Liver (tissue), 9 donors: Measurements from ENCODE around the gene TSPEAR. TPM values are rescaled to one million over a fixed set of nuclear protein-coding genes. Genes with fewer than 3 reads are reported as not detected.

Source experiments
- DNase-seq: peaks from one replicate; pipeline ENCODE4 v3.0.0-alpha.2; 2017; ENCODE audit warnings: low spot score
- H3K27ac ChIP-seq, 2 donors: one replicate each; pipeline ENCODE4 v1.7.0; 2013; ENCODE audit warnings: inconsistent platforms in 2 of 2, low read length in 2 of 2, control low read depth in 1 of 2, low read depth in 1 of 2, mild to moderate bottlenecking in 1 of 2
- H3K27me3 ChIP-seq, 4 donors: one replicate each; pipeline versions ENCODE4 v1.6.1 to v1.7.0; 2013; ENCODE audit warnings: low read length in 3 of 4, inconsistent platforms in 1 of 4, mild to moderate bottlenecking in 1 of 4, moderate library complexity in 1 of 4; ENCODE audit not compliant: control insufficient read depth in 4 of 4, insufficient read depth in 4 of 4
- H3K36me3 ChIP-seq, 4 donors: one replicate each; pipeline versions ENCODE4 v1.6.1 to v1.7.0; 2013; ENCODE audit warnings: low read length in 3 of 4, mild to moderate bottlenecking in 3 of 4, low read depth in 1 of 4, moderate library complexity in 1 of 4; ENCODE audit not compliant: control insufficient read depth in 4 of 4, insufficient read depth in 3 of 4
- H3K4me1 ChIP-seq, 4 donors: one replicate each; pipeline versions ENCODE4 v1.6.1 to v1.7.0; 2013; ENCODE audit warnings: low read length in 3 of 4, mild to moderate bottlenecking in 3 of 4, moderate library complexity in 1 of 4; ENCODE audit not compliant: control insufficient read depth in 4 of 4, insufficient read depth in 4 of 4
- H3K4me3 ChIP-seq, 3 donors: one replicate each; pipeline versions ENCODE4 v1.6.1 to v1.7.0; 2013; ENCODE audit warnings: low read length in 3 of 3, control low read depth in 1 of 3, low read depth in 1 of 3, mild to moderate bottlenecking in 1 of 3
- H3K9ac ChIP-seq, 2 donors: one replicate each; pipeline ENCODE4 v1.7.0; 2013; ENCODE audit warnings: low read length in 2 of 2, mild to moderate bottlenecking in 2 of 2, moderate library complexity in 2 of 2, control low read depth in 1 of 2, low read depth in 1 of 2
- H3K9me3 ChIP-seq, 4 donors: one replicate each; pipeline versions ENCODE4 v1.6.1 to v1.7.0; 2013; ENCODE audit warnings: low read length in 3 of 4; ENCODE audit not compliant: control insufficient read depth in 4 of 4
- ATF3 ChIP-seq: IDR thresholded peaks from 2 replicates; pipeline ENCODE4 v1.6.1; 2016; ENCODE audit warnings: antibody characterized with exemption
- CTCF ChIP-seq: fragments of 150-350 bp; IDR thresholded peaks from 2 replicates; pipeline ENCODE4 v1.5.1; 2017; ENCODE audit warnings: improper control_type of control experiment, low read depth, low read length; ENCODE audit not compliant: missing input control
- FOXA1 ChIP-seq: IDR thresholded peaks from 2 replicates; pipeline ENCODE4 v1.6.1; 2016; ENCODE audit warnings: antibody characterized with exemption
- FOXA2 ChIP-seq: IDR thresholded peaks from 2 replicates; pipeline ENCODE4 v1.6.1; 2016; ENCODE audit warnings: antibody characterized with exemption
- HNF4G ChIP-seq: IDR thresholded peaks from 2 replicates; pipeline ENCODE4 v1.6.1; 2016; ENCODE audit warnings: antibody characterized with exemption
- MAX ChIP-seq: IDR thresholded peaks from 2 replicates; pipeline ENCODE4 v1.6.1; 2016; ENCODE audit warnings: antibody characterized with exemption
- NR2F2 ChIP-seq: IDR thresholded peaks from 2 replicates; pipeline ENCODE4 v1.6.1; 2016; ENCODE audit warnings: antibody characterized with exemption
- RAD21 ChIP-seq, 2 donors: IDR thresholded peaks; 2 replicates each; pipeline ENCODE4 v1.6.1; 2016; ENCODE audit warnings: antibody characterized with exemption in 2 of 2, mild to moderate bottlenecking in 2 of 2
- REST ChIP-seq: IDR thresholded peaks from 2 replicates; pipeline ENCODE4 v1.6.1; 2016; ENCODE audit warnings: antibody characterized with exemption, mild to moderate bottlenecking
- RXRA ChIP-seq, 2 donors: IDR thresholded peaks; 2 replicates each; pipeline ENCODE4 v1.6.1; 2017 to 2018; ENCODE audit warnings: antibody characterized with exemption in 2 of 2, mild to moderate bottlenecking in 1 of 2
- SP1 ChIP-seq: IDR thresholded peaks from 2 replicates; pipeline ENCODE4 v1.6.1; 2018; ENCODE audit warnings: antibody characterized with exemption, mild to moderate bottlenecking
- YY1 ChIP-seq: IDR thresholded peaks from 2 replicates; pipeline ENCODE4 v1.6.1; 2016; ENCODE audit warnings: antibody characterized with exemption, mild to moderate bottlenecking
- ZBTB33 ChIP-seq: IDR thresholded peaks from 2 replicates; pipeline ENCODE4 v1.6.1; 2016; ENCODE audit warnings: antibody characterized with exemption
- WGBS: extraction: QIAGEN DNeasy Blood & Tissue Kit; methylation state at CpG from one replicate; pipeline ENCODE4 v1.1.7; 2013; 5-methylcytosine and 5-hydroxymethylcytosine counted together
- polyA plus RNA-seq, 2 donors: library from polyadenylated mRNA; stranded (reverse) in 1 of 2; unstranded in 1 of 2; fragments of 200-250 nt in 1 of 2; fragments of >200 nt in 1 of 2; fragmentation: Nextera tagmentation in 1 of 2; extraction: Ambion mirVana in 1 of 2; gene quantifications; one replicate each; pipeline versions ENCODE4 v1.2.1 to v1.2.3, GENCODE V29; 2013 to 2015
- total RNA-seq, 2 donors: library from RNA; depleted of rRNA; stranded (reverse); fragments of >200 nt; gene quantifications; one replicate each; pipeline ENCODE4 v1.2.3, GENCODE V29; 2014
- donor health status: healthy.
- donor health status: healthy.
- donor health status: healthy.
- donor health status: healthy.
- donor health status: healthy.

Gene TSPEAR
- total and polyA plus RNA-seq, 4 donors: under 0.01 to 0.14 (median 0.01) TPM; not detected in 1

GRCh38 chr21:44454747-44455523 lies 256.4 kb downstream of the TSPEAR start, which contains the start of gene LRRC3:
TSS of gene LRRC3 (plus strand) at chr21:44455510. CDS start at chr21:44456645, 1,135 bp downstream.
- Histone ChIP-seq H3K4me1 (peaks cover 13 to 47% (median 30%) of the 10 kb centered on the region in 4 donors), H3K9ac (peak within 1 kb of the TSS; percentile 59 to 82), H3K27me3 (no peaks in the 10 kb centered on the region), H3K4me3 (peak within 1 kb of the TSS; percentile 41 to 91 (median 68)), H3K9me3 (no peaks in the 10 kb centered on the region), H3K36me3 (no peaks in the 10 kb centered on the region), H3K27ac (peak within 1 kb of the TSS; percentile 69 to 94)
- 9% methylated on average over 45 of the region's 45 CpGs for WGBS
- DNase-seq: peak; percentile 86
- TF ChIP-seq SP1 (peak; percentile 86), HNF4G (no peak)

- 94% methylated on average over 5 of the region's 5 CpGs for WGBS
- Histone ChIP-seq H3K4me1 (peaks cover 12 to 38% (median 24%) of the 10 kb centered on the region in 4 donors), H3K9me3 (no peaks in the 10 kb centered on the region), H3K27me3 (no peaks in the 10 kb centered on the region), H3K27ac (no peak overlapping the region), H3K4me3 (no peak overlapping the region), H3K36me3 (no peaks in the 10 kb centered on the region), H3K9ac (no peak overlapping the region)
- TF ChIP-seq MAX (no peak), FOXA1 (no peak), FOXA2 (no peak), ZBTB33 (no peak), SP1 (no peak), YY1 (no peak), RAD21 (IDR thresholded peaks at IDR 0.05) (no peak), ATF3 (no peak), RXRA (IDR thresholded peaks at IDR 0.05) (no peak), REST (no peak), NR2F2 (no peak), CTCF (no peak)
- DNase-seq: no peak
These were observed 257.3 kb downstream of the TSPEAR start for GRCh38 chr21:44454058-44454457.
